ENCODE data around the gene ARHGAP45.

ARHGAP45 gene

GRCh38 chr19:1079566-1080111 is 12.7 kb downstream of the ARHGAP45 start:
- TF ChIP-seq CTCF (IDR thresholded peaks at IDR 0.05; ENCODE audit: low read depth, low read length), result 0 out of 2 replicates have a peak, but pooled peaks have one; percentile 13
- H3K9me3 ChIP-seq, result no peaks in the 10 kb centered on the region
- H3K4me1 ChIP-seq, result peaks cover 4% of the 10 kb centered on the region; the same call in 1 of the 2 replicates
- peak; percentile 72 for DNase-seq
- no peaks in the 10 kb centered on the region for H3K36me3 ChIP-seq
- peaks cover 7% of the 10 kb centered on the region for H3K27me3 ChIP-seq
- H3K4me3 ChIP-seq (ENCODE audit: low read depth, low read length), result no peak overlapping the region

GRCh38 chr19:1080360-1081161 is 13.6 kb downstream of the ARHGAP45 start:
- TF ChIP-seq CTCF (IDR thresholded peaks at IDR 0.05; ENCODE audit: low read depth, low read length), result no peak
- DNase-seq, result peak; percentile 14

GRCh38 chr19:1081301-1082164 is 14.6 kb downstream of the ARHGAP45 start:
- Histone ChIP-seq H3K4me1 (peaks cover 4% of the 10 kb centered on the region; the same call in 1 of the 2 replicates), H3K36me3 (no peaks in the 10 kb centered on the region), H3K4me3 (ENCODE audit: low read depth, low read length) (peak overlapping the region; percentile 14; the same call in 1 of the 2 replicates), H3K9me3 (no peaks in the 10 kb centered on the region), H3K27me3 (peaks cover 17% of the 10 kb centered on the region)
- TF ChIP-seq CTCF (IDR thresholded peaks at IDR 0.05; ENCODE audit: low read depth, low read length), result 0 out of 2 replicates have a peak, but pooled peaks have one; percentile 16
- DNase-seq, result peak; percentile 65

More at GRCh38 chr19:1080360-1081161, 13.6 kb downstream of the ARHGAP45 start:
- H3K36me3 ChIP-seq, result no peaks in the 10 kb centered on the region
- peaks cover 16% of the 10 kb centered on the region for H3K27me3 ChIP-seq
- H3K4me1 ChIP-seq, result peaks cover 4% of the 10 kb centered on the region; the same call in 1 of the 2 replicates
- no peaks in the 10 kb centered on the region for H3K9me3 ChIP-seq
- H3K4me3 ChIP-seq (ENCODE audit: low read depth, low read length), result no peak overlapping the region

- peak; percentile 88 for DNase-seq
- TF ChIP-seq CTCF (IDR thresholded peaks at IDR 0.05; ENCODE audit: low read depth, low read length), result no peak
- H3K4me1 ChIP-seq, result peaks cover 4% of the 10 kb centered on the region; the same call in 1 of the 2 replicates
- H3K36me3 ChIP-seq, result no peaks in the 10 kb centered on the region
- no peaks in the 10 kb centered on the region for H3K9me3 ChIP-seq
- H3K4me3 ChIP-seq (ENCODE audit: low read depth, low read length), result peak overlapping the region; percentile 27
- peaks cover 17% of the 10 kb centered on the region for H3K27me3 ChIP-seq
Observed at GRCh38 chr19:1082165-1082927, 15.4 kb downstream of the ARHGAP45 start.

- DNase-seq, result no peak
- H3K4me3 ChIP-seq (ENCODE audit: low read depth, low read length), result peak overlapping the region; percentile 27; the same call in 1 of the 2 replicates
- peaks cover under 1% of the 10 kb centered on the region for H3K36me3 ChIP-seq
Observed at GRCh38 chr19:1082928-1083816, 16.2 kb downstream of the ARHGAP45 start.

More at GRCh38 chr19:1082928-1083816, 16.2 kb downstream of the ARHGAP45 start:
- TF ChIP-seq CTCF (IDR thresholded peaks at IDR 0.05; ENCODE audit: low read depth, low read length), result no peak
- H3K27me3 ChIP-seq, result peaks cover 17% of the 10 kb centered on the region
- peaks cover 4% of the 10 kb centered on the region; the same call in 1 of the 2 replicates for H3K4me1 ChIP-seq
- H3K9me3 ChIP-seq, result no peaks in the 10 kb centered on the region

Data from BE2C (cell line).